HepG2 (cell line): Measurements from ENCODE around the gene PLSCR1. TPM values are rescaled to one million over a fixed set of nuclear protein-coding genes. Genes with fewer than 3 reads are reported as not detected.

Experiments used
- ATAC-seq: fragments of 200-7000 bp; cut with Tn5 transposase; 3 replicates; pipeline ENCODE4 v1.9.1; 2020; ENCODE audit warnings: mild to moderate bottlenecking, moderate library complexity
- BruUV-seq: library from RNA; stranded (reverse); fragments of 400-500 nt; replicated peaks from 2 replicates; lab custom pipeline; 2021; lab: Mats Ljungman, UMichigan
- CTCF ChIA-PET: fragments of 300-600 bp; formaldehyde crosslinking; extraction: SDS; loops from one replicate; lab custom pipeline; 2021; ENCODE audit warnings: low total read pairs, inconsistent platforms, low intra/inter-chr PET ratio; lab: Yijun Ruan, JAX
- POLR2A ChIA-PET: fragments of 350-600 bp; sonication (Branson Sonifier 250); formaldehyde crosslinking; loops from one replicate; lab custom pipeline; 2020; ENCODE audit warnings: antibody characterized with exemption, inconsistent platforms; lab: Yijun Ruan, JAX
- DNase-seq: peaks from one replicate; pipeline ENCODE4 v3.0.0-alpha.2; 2015; ENCODE audit warnings: low spot score
- FAIRE-seq: peaks from 3 replicates; lab custom pipeline; 2011; peaks lifted over from hg19 to GRCh38; lab: Jason Lieb, UNC
- H2AFZ ChIP-seq: one replicate; pipeline ENCODE4 v1.6.1; 2011; ENCODE audit warnings: low read length, inconsistent platforms
- H3K27ac ChIP-seq: fragments of 300-600 bp; 3 replicates; pipeline ENCODE4 v1.8.0; 2011; ENCODE audit warnings: mixed run types, mild to moderate bottlenecking, mixed read lengths, low read length, inconsistent platforms; ENCODE audit not compliant: insufficient read depth; ENCODE audit errors: extremely low read length
- H3K27me3 ChIP-seq, 2 experiments: fragments of 200-600 bp in 1 of 2; 2 replicates in 1 of 2; 3 replicates in 1 of 2; pipeline versions ENCODE4 v1.6.0 to v1.8.0; 2011; ENCODE audit warnings: low read length in 2 of 2, mild to moderate bottlenecking in 2 of 2, moderate library complexity in 2 of 2, inconsistent platforms in 1 of 2; ENCODE audit not compliant: insufficient read depth in 2 of 2, control insufficient read depth in 1 of 2
- H3K36me3 ChIP-seq, 2 experiments: fragments of 200-600 bp in 1 of 2; replicated peaks in 1 of 2; 2 replicates in 1 of 2; 3 replicates in 1 of 2; pipeline versions ENCODE4 v1.5.1 to v1.8.0; 2011; ENCODE audit warnings: low read length in 2 of 2, inconsistent platforms in 1 of 2; ENCODE audit not compliant: insufficient read depth in 2 of 2, control insufficient read depth in 1 of 2
- H3K4me1 ChIP-seq: 2 replicates; pipeline ENCODE4 v1.5.1; 2012; ENCODE audit warnings: low read length, inconsistent platforms; ENCODE audit not compliant: insufficient read depth
- H3K4me2 ChIP-seq: 2 replicates; pipeline ENCODE4 v1.6.0; 2011; ENCODE audit warnings: low read depth, low read length, inconsistent platforms
- H3K4me3 ChIP-seq, 3 experiments: fragments of 200-600 bp in 1 of 3; sonication (generic), shearing (Covaris generic) in 1 of 3; replicated peaks in 1 of 3; 2 replicates each; pipeline ENCODE4 v1.5.1; 2011 to 2016; ENCODE audit warnings: low read length in 3 of 3, inconsistent platforms in 2 of 3, low read depth in 2 of 3, mild to moderate bottlenecking in 2 of 3, control low read depth in 1 of 3, mixed read lengths in 1 of 3; ENCODE audit not compliant: insufficient read depth in 1 of 3
- H3K79me2 ChIP-seq: one replicate; pipeline ENCODE4 v1.6.1; 2011; ENCODE audit warnings: low read length, inconsistent platforms; ENCODE audit not compliant: insufficient read depth
- H3K9ac ChIP-seq: 2 replicates; pipeline ENCODE4 v1.6.0; 2011; ENCODE audit warnings: mild to moderate bottlenecking, low read depth, low read length, inconsistent platforms; ENCODE audit not compliant: insufficient read depth
- H3K9me3 ChIP-seq: 2 replicates; pipeline ENCODE4 v1.5.1; 2012; ENCODE audit warnings: mild to moderate bottlenecking, low read length
- H4K20me1 ChIP-seq: 2 replicates; pipeline ENCODE4 v1.6.0; 2011; ENCODE audit warnings: inconsistent platforms, mild to moderate bottlenecking, low read length, moderate library complexity; ENCODE audit not compliant: insufficient read depth
- CBX1 ChIP-seq: IDR thresholded peaks from one replicate; pipeline ENCODE4 v1.6.1; 2016; ENCODE audit warnings: antibody characterized with exemption, low read depth
- CEBPB ChIP-seq: IDR thresholded peaks from 2 replicates; pipeline ENCODE4 v1.6.1; 2011; ENCODE audit warnings: low read depth, low read length, improper control_type of control experiment, borderline replicate concordance
- DBP ChIP-seq: sonication (generic); formaldehyde crosslinking; IDR thresholded peaks from 2 replicates; pipeline ENCODE4 v1.4.0; 2020; ENCODE audit warnings: missing genetic modification reagents; ENCODE audit errors: not compliant biosample characterization
- GFI1 ChIP-seq: sonication (generic); formaldehyde crosslinking; IDR thresholded peaks from 2 replicates; pipeline ENCODE4 v1.5.0; 2020; ENCODE audit warnings: missing genetic modification reagents, mild to moderate bottlenecking, borderline replicate concordance
- HNF4A ChIP-seq: sonication (generic); formaldehyde crosslinking; IDR thresholded peaks from 2 replicates; pipeline ENCODE4 v1.4.0; 2020; ENCODE audit warnings: missing genetic modification reagents
- HNRNPH1 ChIP-seq: fragments of 200-400 bp; formaldehyde crosslinking; optimal IDR thresholded peaks from 2 replicates; pipeline ENCODE3; 2017; ENCODE audit warnings: mild to moderate bottlenecking, low read depth, low read length
- RARA ChIP-seq: IDR thresholded peaks from 2 replicates; pipeline ENCODE4 v1.6.1; 2016; ENCODE audit warnings: missing genetic modification reagents, missing compliant biosample characterization
- TBX3 ChIP-seq: fragments of 450-650 bp; IDR thresholded peaks from 2 replicates; pipeline ENCODE4 v1.6.1; 2017; ENCODE audit warnings: antibody characterized with exemption, mild to moderate bottlenecking, inconsistent platforms, borderline replicate concordance
- ZMAT5 ChIP-seq: sonication (generic); formaldehyde crosslinking; IDR thresholded peaks from 2 replicates; pipeline ENCODE4 v1.5.0; 2020; ENCODE audit warnings: mild to moderate bottlenecking, low read depth, missing genetic modification reagents, borderline replicate concordance
- ZNF3 ChIP-seq: IDR thresholded peaks from 2 replicates; pipeline ENCODE4 v1.7.0; 2017; ENCODE audit warnings: inconsistent platforms
- WGBS: methylation state at CpG from one replicate; pipeline ENCODE4 v1.1.6; 2017; ENCODE audit warnings: low lambda C conversion rate; 5-methylcytosine and 5-hydroxymethylcytosine counted together
- in situ Hi-C: cut with HindIII; loops from 2 replicates; pipeline ENCODE4 v1.10.0; 2017; ENCODE audit warnings: low pct_unique_long_range_greater_than_20kb; ENCODE audit not compliant: extremely low pct_ligation_motif_present
- intact Hi-C: fragments of 100-400 bp; cut with micrococcal nuclease; formaldehyde crosslinking; loops from one replicate; pipeline ENCODE4 v1.10.0; 2022; ENCODE audit not compliant: unreplicated experiment
- polyA plus RNA-seq, 8 experiments: library from polyadenylated mRNA; depleted of rRNA in 3 of 8; stranded (reverse) in 7 of 8; unstranded in 1 of 8; fragments of >200 nt; fragmentation: Illumina TruSeq in 4 of 8; extraction: Trizol in 4 of 8; gene quantifications; 2 replicates each; pipeline versions ENCODE4 v1.2.1 to v1.2.3, GENCODE V29; 2011 to 2016; ENCODE audit warnings: low read depth in 4 of 8, missing spikeins in 1 of 8, mixed read lengths in 1 of 8; ENCODE audit not compliant: insufficient read depth in 1 of 8
- total RNA-seq, 5 experiments: library from RNA; depleted of rRNA; stranded (reverse); fragments of >200 nt; fragmentation: Illumina TruSeq; extraction: Trizol; gene quantifications; 2 replicates each; pipeline ENCODE4 v1.2.3, GENCODE V29; 2016; ENCODE audit warnings: low read depth in 1 of 5

The PLSCR1 gene
- total and polyA plus RNA-seq, 2 of the 13 experiments (the other 11 are each of a cell fraction or from before 2014, with no cell fraction given) = 33.8 to 34.1 TPM

GRCh38 chr3:146561463-146561862 is 17.1 kb upstream of the PLSCR1 start:
- FAIRE-seq = no peak
- H3K9me3 ChIP-seq = no peaks in the 10 kb centered on the region
- in situ Hi-C loops = no loop called here
- no peak overlapping the region for H3K27ac ChIP-seq
- no peaks in the 10 kb centered on the region for H3K79me2 ChIP-seq
- H3K4me1 ChIP-seq = no peaks in the 10 kb centered on the region
- no TSS peak for BruUV-seq
- CTCF ChIA-PET = no interaction called here
- TF ChIP-seq TBX3 (no peak), HNF4A (CRISPR knock-in tag) (no peak), RARA (no peak), ZMAT5 (CRISPR knock-in tag) (no peak), ZNF3 (CRISPR knock-in tag) (no peak), DBP (CRISPR knock-in tag) (no peak), HNRNPH1 (no peak), GFI1 (CRISPR knock-in tag) (no peak), CBX1 (no peak), CEBPB (no peak)
- TF ChIP-seq, all 625 proteins: peak for 0
- Histone ChIP-seq H3K4me3 (no peak overlapping the region), H3K27me3 (no peaks in the 10 kb centered on the region; a peak in 1 of 5 replicates), H2AFZ (no peak overlapping the region), H4K20me1 (no peaks in the 10 kb centered on the region), H3K9ac (no peak overlapping the region), H3K4me2 (no peak overlapping the region), H3K36me3 (no peaks in the 10 kb centered on the region)
- ATAC-seq = no peak
- intact Hi-C loops = no loop called here
- WGBS = 55% methylated on average over 1 of the region's 1 CpG
- POLR2A ChIA-PET = no interaction called here
- no peak for DNase-seq
